Measurements from ENCODE around the gene DCHS2. TPM values are rescaled to one million over a fixed set of nuclear protein-coding genes. Genes with fewer than 3 reads are reported as not detected.

DCHS2 gene
- total and polyA plus RNA-seq, 10 of the 15 experiments (the other 5 are each of a cell fraction or from before 2014, with no cell fraction given) = 0.01 to 0.31 (median 0.06) TPM; not detected in 3

DNA sequence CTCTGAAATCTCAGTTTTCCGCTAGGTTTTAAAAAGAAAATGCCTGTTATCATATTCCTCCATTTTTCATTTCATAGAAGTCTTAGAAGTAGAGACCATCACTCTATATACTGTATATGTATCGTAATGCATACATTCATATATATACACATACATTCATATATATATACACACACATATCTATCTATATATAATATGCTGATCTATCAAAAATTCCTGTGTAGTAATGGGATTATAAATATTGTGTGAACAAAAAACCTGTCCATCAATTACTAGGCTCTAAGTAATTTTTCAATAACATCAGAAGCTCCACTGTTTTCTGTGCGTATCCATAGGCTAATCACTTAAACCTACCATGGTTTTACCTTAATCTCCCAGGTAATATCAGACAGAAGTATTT lies 150.2 kb downstream of the DCHS2 start:
- ChIA-PET SMC1A (ENCODE audit: uncharacterized antibody, unreplicated experiment) (interaction anchor here (1.7 kb wide), 1 partner anchor 11 kb away, joined by 5 read pairs; no protein-coding TSS in a partner anchor), POLR2A (no interaction called here), RAD21 (ENCODE audit: unreplicated experiment) (no interaction called here), CTCF (no interaction called here)
- H3K4me1 ChIP-seq (ENCODE audit: control insufficient read depth, insufficient read depth, low read length) = no peaks in the 10 kb centered on the region
- no peak overlapping the region for H2AFZ ChIP-seq (ENCODE audit: control insufficient read depth, low read depth, low read length)
- no peaks in the 10 kb centered on the region; a peak in 1 of 4 replicates for H3K27me3 ChIP-seq (replicated peaks in 1 of 2; ENCODE audit: control insufficient read depth in 2 of 2, insufficient read depth in 2 of 2, low read length in 1 of 2)
- no peak overlapping the region for H3K4me2 ChIP-seq (ENCODE audit: control insufficient read depth, insufficient read depth)
- no peak overlapping the region for H3K9ac ChIP-seq (ENCODE audit: control insufficient read depth, insufficient read depth, low read length)
- TF ChIP-seq CBX5 (IDR thresholded peaks at IDR 0.05; ENCODE audit: low read depth) (no peak), RBBP5 (conservative IDR thresholded peaks at IDR 0.05) (no peak)
- TF ChIP-seq, protein P1, sequence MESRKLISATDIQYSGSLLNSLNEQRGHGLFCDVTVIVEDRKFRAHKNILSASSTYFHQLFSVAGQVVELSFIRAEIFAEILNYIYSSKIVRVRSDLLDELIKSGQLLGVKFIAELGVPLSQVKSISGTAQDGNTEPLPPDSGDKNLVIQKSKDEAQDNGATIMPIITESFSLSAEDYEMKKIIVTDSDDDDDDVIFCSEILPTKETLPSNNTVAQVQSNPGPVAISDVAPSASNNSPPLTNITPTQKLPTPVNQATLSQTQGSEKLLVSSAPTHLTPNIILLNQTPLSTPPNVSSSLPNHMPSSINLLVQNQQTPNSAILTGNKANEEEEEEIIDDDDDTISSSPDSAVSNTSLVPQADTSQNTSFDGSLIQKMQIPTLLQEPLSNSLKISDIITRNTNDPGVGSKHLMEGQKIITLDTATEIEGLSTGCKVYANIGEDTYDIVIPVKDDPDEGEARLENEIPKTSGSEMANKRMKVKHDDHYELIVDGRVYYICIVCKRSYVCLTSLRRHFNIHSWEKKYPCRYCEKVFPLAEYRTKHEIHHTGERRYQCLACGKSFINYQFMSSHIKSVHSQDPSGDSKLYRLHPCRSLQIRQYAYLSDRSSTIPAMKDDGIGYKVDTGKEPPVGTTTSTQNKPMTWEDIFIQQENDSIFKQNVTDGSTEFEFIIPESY (IDR thresholded peaks at IDR 0.05) = no peak
- H3K27ac ChIP-seq (ENCODE audit: control insufficient read depth, insufficient read depth) = no peak overlapping the region
- no peaks in the 10 kb centered on the region for H4K20me1 ChIP-seq (ENCODE audit: control insufficient read depth, insufficient read depth)
- FAIRE-seq (no peak), DNase-seq (ENCODE audit: low read depth, low spot score) (no peak), ATAC-seq (no peak)
- intact Hi-C loops (cut with micrococcal nuclease; ENCODE audit: unreplicated experiment) = no loop called here
- no peaks in the 10 kb centered on the region for H3K9me3 ChIP-seq (replicated peaks; ENCODE audit: control insufficient read depth, insufficient read depth, low read length)
- H3K79me2 ChIP-seq (ENCODE audit: control insufficient read depth, insufficient read depth, low read length) = no peaks in the 10 kb centered on the region
- no peak overlapping the region for H3K4me3 ChIP-seq
- in situ Hi-C loops (cut with MboI) = no loop called here
- no peaks in the 10 kb centered on the region for H3K36me3 ChIP-seq (ENCODE audit: control insufficient read depth in 2 of 2, insufficient read depth in 2 of 2, low read length in 1 of 2)
- no TSS peak for BruUV-seq (replicated peaks)
- 67% methylated on average over 3 of the region's 3 CpGs for WGBS (ENCODE audit: insufficient coverage, insufficient replicate concordance, low lambda C conversion rate, missing lambda C conversion rate)

DNA sequence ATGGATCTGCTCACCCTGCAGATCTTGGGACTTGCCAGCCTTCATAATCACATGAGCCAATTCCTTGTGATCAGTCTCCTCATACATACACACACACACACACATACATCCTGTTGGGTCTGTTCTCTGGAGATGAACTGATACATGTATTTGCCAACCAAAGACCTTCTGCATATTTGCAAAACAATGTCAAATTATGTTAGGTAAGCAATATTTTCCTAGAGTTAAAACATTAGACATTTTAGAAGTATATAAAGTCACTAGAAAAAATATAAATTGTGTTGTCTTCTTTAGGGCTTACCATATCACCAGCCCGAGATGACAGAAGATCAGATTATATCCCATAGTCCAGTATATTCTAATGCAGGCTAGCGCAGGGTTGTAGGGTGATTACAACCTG lies 156.0 kb downstream of the DCHS2 start:
- no TSS peak for BruUV-seq (replicated peaks)
- Histone ChIP-seq H3K4me2 (ENCODE audit: control insufficient read depth, insufficient read depth) (no peak overlapping the region), H3K27ac (ENCODE audit: control insufficient read depth, insufficient read depth) (no peak overlapping the region), H2AFZ (ENCODE audit: control insufficient read depth, low read depth, low read length) (no peak overlapping the region), H3K27me3 (replicated peaks in 1 of 2; ENCODE audit: control insufficient read depth in 2 of 2, insufficient read depth in 2 of 2, low read length in 1 of 2) (peaks cover 2 to 5% of the 10 kb centered on the region in 2 experiments; a peak in 2 of 4 replicates), H3K9ac (ENCODE audit: control insufficient read depth, insufficient read depth, low read length) (no peak overlapping the region), H3K4me3 (no peak overlapping the region), H3K9me3 (replicated peaks; ENCODE audit: control insufficient read depth, insufficient read depth, low read length) (no peaks in the 10 kb centered on the region), H4K20me1 (ENCODE audit: control insufficient read depth, insufficient read depth) (no peaks in the 10 kb centered on the region), H3K36me3 (ENCODE audit: control insufficient read depth in 2 of 2, insufficient read depth in 2 of 2, low read length in 1 of 2) (no peaks in the 10 kb centered on the region), H3K4me1 (ENCODE audit: control insufficient read depth, insufficient read depth, low read length) (peaks cover 7% of the 10 kb centered on the region), H3K79me2 (ENCODE audit: control insufficient read depth, insufficient read depth, low read length) (no peaks in the 10 kb centered on the region)
- POLR2A ChIA-PET = no interaction called here
- SMC1A ChIA-PET (ENCODE audit: uncharacterized antibody, unreplicated experiment) = interaction anchor here (0.6 kb wide), 1 partner anchor 573 kb away, joined by 3 read pairs; no protein-coding TSS in a partner anchor
- intact Hi-C loops (cut with micrococcal nuclease; ENCODE audit: unreplicated experiment) = no loop called here
- CTCF ChIA-PET = no interaction called here
- RAD21 ChIA-PET (ENCODE audit: unreplicated experiment) = no interaction called here
- WGBS (ENCODE audit: insufficient coverage, insufficient replicate concordance, low lambda C conversion rate, missing lambda C conversion rate) = 48% methylated on average over 2 of the region's 2 CpGs
- ATAC-seq (no peak), DNase-seq (ENCODE audit: low read depth, low spot score) (no peak), FAIRE-seq (no peak)
- in situ Hi-C loops (cut with MboI) = no loop called here
- TF ChIP-seq SIX5 (IDR thresholded peaks at IDR 0.05; ENCODE audit: low read depth, low read length, severe bottlenecking) (no peak), SMAD1 (IDR thresholded peaks at IDR 0.05; ENCODE audit: low read depth, partially characterized antibody) (no peak), CHD4 (IDR thresholded peaks at IDR 0.05) (no peak), IKZF1 (conservative IDR thresholded peaks at IDR 0.05) (no peak), SP1 (IDR thresholded peaks at IDR 0.05; ENCODE audit: low read depth, low read length) (no peak), MTA2 (IDR thresholded peaks at IDR 0.05; ENCODE audit: low read depth) (no peak), FOS (IDR thresholded peaks at IDR 0.05; ENCODE audit: borderline replicate concordance, extremely low read depth, insufficient read length) (no peak)
- TF ChIP-seq, protein P2, sequence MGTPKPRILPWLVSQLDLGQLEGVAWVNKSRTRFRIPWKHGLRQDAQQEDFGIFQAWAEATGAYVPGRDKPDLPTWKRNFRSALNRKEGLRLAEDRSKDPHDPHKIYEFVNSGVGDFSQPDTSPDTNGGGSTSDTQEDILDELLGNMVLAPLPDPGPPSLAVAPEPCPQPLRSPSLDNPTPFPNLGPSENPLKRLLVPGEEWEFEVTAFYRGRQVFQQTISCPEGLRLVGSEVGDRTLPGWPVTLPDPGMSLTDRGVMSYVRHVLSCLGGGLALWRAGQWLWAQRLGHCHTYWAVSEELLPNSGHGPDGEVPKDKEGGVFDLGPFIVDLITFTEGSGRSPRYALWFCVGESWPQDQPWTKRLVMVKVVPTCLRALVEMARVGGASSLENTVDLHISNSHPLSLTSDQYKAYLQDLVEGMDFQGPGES (IDR thresholded peaks at IDR 0.05) = no peak

Data from GM12878 (cell line).